Measurements from ENCODE around the gene SLC49A4.

DNA sequence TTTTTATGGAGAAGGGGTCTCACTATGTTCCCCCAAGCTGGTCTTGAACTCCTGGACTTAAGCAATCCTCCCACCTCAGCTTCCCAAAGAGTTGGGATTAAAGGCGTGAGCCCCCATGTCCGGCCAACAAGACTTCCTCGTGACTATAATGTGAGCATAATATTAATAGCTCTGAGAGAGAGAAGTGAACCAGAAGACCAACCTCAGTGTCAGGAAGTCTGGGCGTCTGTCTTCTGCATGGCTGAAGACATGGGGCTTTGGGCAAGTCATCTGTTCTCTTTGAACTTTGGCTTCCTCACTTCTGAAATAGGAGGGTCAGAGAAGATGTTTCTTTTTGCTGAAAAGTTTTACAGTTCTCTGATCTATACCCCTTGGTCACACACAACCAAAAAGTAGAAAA is 92.1 kb downstream of the SLC49A4 start:
- TF ChIP-seq, protein P1, sequence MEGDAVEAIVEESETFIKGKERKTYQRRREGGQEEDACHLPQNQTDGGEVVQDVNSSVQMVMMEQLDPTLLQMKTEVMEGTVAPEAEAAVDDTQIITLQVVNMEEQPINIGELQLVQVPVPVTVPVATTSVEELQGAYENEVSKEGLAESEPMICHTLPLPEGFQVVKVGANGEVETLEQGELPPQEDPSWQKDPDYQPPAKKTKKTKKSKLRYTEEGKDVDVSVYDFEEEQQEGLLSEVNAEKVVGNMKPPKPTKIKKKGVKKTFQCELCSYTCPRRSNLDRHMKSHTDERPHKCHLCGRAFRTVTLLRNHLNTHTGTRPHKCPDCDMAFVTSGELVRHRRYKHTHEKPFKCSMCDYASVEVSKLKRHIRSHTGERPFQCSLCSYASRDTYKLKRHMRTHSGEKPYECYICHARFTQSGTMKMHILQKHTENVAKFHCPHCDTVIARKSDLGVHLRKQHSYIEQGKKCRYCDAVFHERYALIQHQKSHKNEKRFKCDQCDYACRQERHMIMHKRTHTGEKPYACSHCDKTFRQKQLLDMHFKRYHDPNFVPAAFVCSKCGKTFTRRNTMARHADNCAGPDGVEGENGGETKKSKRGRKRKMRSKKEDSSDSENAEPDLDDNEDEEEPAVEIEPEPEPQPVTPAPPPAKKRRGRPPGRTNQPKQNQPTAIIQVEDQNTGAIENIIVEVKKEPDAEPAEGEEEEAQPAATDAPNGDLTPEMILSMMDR (IDR thresholded peaks at IDR 0.05) = no peak
- TF ChIP-seq POLR2AphosphoS5 (IDR thresholded peaks at IDR 0.05) (no peak), POLR2A (IDR thresholded peaks at IDR 0.05) (no peak)

Measured in upper lobe of left lung (tissue), 4 donors.